ENCODE results near the gene LRRC18.
A peak's percentile ranks its signal among the peaks of the same experiment; 100 is the strongest.

Gene LRRC18

DNA sequence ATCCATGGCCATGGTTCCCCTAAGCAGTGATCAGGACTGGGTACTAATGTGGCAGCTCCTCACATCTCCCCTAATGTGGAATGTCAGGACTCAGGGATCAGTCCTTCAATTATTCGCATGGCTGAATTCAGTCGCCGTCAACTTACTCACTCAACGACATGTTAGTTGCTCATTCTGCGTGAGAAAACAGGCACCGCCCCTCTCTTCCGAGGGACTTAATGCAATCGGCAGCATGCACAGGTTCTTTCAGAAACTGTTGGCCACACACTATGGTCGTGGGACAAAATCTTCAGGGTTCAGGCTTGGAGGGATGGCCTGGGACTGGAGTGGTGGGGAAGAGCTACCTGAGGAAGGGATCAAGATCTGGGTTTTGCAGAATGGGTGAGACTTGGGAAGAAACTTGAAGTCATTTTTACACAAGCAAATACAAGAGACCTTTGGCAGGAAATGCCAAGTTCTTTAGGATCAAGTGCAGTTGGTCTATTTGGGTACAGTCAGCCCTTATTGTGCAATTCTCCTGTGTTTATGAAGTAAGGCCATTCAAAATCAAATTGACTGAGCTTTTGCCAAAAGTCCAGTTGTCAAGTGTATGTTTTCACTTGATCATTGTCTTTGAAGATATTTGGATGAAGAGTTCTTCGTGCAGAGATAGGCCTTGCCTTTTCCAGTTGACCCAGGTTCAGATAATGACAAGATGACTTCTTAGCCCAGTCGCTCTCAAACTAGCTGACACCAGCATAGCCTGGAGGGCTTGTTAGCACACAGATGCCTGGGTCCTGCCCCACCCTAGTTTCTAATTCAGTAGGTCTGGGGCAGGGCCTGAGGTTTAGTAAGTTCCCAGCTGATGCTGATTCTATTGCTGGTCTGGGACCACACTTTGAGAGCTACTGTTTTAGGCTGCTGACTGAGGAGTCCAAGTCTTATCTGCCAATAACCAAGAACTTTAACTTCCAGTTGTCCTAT lies 48.5 kb downstream of the LRRC18 start:
- Mint-ChIP-seq H3K9me3 (no peaks in the 10 kb centered on the region), H3K27ac (no peak overlapping the region), H3K4me1 (no peaks in the 10 kb centered on the region), H3K27me3 (no peaks in the 10 kb centered on the region), H3K4me3 (no peak overlapping the region), H3K36me3 (no peaks in the 10 kb centered on the region)
- CTCF ChIA-PET: no interaction called here
- no peak for DNase-seq

DNA sequence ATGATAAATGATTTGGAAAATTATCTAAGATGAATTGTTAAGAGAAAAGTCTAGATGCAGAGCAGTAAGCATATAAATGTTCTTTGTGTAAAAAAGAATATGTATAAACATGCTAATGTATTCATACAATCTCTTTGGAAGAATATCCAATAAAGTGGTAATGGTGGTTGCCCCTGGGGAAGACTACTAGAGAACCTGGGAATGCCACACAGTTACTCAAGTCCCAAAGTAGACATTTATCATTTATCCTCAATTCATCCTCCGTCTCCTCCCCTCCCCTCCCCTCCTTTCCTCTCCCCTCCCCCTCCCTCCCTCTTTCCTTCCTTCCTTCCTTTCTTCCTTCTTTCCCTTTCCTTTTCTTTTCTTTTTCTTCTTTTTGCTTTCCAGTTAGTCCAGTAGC lies 51.7 kb downstream of the LRRC18 start:
- no peaks in the 10 kb centered on the region for H3K27me3 Mint-ChIP-seq
- DNase-seq: no peak
- no peaks in the 10 kb centered on the region for H3K36me3 Mint-ChIP-seq
- no peaks in the 10 kb centered on the region for H3K4me1 Mint-ChIP-seq
- H3K27ac Mint-ChIP-seq: no peak overlapping the region
- CTCF ChIA-PET: no interaction called here
- H3K4me3 Mint-ChIP-seq: no peak overlapping the region
- no peaks in the 10 kb centered on the region for H3K9me3 Mint-ChIP-seq

DNA sequence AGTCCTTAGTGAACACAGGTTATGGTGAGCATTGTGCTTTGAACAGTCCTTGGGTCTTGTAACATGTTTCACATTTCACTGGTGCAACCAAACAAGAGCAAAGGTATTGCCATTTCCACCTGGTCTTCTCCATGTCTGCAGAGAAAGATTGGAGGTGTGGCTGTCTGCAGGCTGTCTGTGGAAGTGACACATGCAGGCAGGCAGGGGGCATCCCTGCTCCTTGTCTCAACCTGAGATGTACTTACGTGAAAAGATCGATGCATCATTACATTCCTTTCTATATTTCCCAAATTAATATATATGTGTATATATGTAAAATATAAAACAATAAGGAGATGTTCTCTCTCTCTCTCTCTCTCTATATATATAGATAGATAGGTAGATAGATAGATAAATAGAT lies 54.3 kb downstream of the LRRC18 start:
- no peaks in the 10 kb centered on the region for H3K27me3 Mint-ChIP-seq

DNA sequence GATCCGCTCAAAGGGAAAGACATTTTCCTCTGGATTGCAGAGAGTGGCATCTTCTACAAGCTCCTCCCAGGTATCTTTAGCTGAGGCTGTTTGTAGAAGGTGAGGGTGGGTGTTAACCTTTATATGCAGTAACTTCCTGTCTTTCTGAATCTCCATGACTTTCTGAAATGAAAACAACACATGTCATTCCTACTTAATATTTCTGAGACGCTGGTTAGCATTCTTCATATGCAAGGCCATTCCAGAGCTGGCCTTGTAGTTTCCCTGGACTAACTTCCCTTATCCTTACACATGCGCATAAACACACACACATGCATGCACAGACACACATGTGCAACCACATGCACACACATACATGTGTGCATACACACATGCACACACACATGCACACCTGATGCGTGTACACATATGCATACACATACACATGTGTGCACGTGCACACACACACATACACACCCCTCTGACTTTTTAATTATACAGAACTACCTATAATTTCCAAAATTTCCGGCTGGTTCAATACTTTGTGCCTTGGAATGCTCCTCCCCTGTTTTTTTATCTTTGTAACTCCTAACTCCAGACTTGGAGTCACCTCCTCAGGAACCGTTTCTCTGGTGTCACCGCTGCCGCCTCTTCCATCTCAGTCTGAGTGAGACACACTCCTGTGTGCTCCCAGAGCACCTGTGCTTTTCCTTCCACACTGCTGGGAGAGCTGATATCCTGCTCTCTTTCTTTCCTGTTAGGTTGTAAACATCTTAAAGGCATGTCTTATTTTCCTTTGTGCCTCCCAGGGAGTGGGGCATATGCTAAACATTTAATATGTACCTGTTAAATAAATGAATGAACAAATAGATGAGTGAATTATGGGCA lies 55.2 kb downstream of the LRRC18 start:
- DNase-seq: no peak
- CTCF ChIA-PET: no interaction called here
- H3K4me1 Mint-ChIP-seq: no peaks in the 10 kb centered on the region
- no peaks in the 10 kb centered on the region for H3K9me3 Mint-ChIP-seq
- no peaks in the 10 kb centered on the region for H3K27me3 Mint-ChIP-seq
- no peak overlapping the region for H3K4me3 Mint-ChIP-seq
- H3K27ac Mint-ChIP-seq: no peak overlapping the region
- H3K36me3 Mint-ChIP-seq: no peaks in the 10 kb centered on the region

More for the DNA sequence above, 54.3 kb downstream of the LRRC18 start:
- Mint-ChIP-seq H3K4me3 (no peak overlapping the region), H3K27ac (no peak overlapping the region), H3K36me3 (no peaks in the 10 kb centered on the region), H3K9me3 (no peaks in the 10 kb centered on the region), H3K4me1 (no peaks in the 10 kb centered on the region)
- CTCF ChIA-PET: no interaction called here
- DNase-seq: no peak

DNA sequence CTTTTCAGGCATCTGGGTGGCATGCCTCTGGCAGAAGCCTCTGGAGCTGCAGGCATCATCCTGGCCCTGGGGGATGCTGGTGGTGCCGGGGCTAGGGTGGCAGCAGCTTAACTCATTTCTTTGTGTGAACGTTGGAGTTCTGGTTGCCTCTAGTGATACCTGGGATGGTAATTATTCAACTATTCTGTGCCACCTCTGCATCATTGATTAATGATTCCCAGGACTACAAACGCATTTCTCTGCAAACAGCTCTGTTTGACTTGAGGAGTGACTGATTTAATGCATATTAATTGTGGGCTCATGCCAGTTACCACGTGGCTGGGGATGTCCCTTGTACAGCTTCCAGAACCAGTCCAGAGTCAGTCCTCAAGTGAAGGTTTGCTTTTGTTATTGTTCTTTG lies 55.9 kb downstream of the LRRC18 start:
- CTCF ChIA-PET: no interaction called here
- DNase-seq: no peak
- Mint-ChIP-seq H3K4me1 (no peaks in the 10 kb centered on the region), H3K9me3 (no peaks in the 10 kb centered on the region), H3K27me3 (no peaks in the 10 kb centered on the region), H3K27ac (no peak overlapping the region), H3K4me3 (no peak overlapping the region), H3K36me3 (no peaks in the 10 kb centered on the region)

DNA sequence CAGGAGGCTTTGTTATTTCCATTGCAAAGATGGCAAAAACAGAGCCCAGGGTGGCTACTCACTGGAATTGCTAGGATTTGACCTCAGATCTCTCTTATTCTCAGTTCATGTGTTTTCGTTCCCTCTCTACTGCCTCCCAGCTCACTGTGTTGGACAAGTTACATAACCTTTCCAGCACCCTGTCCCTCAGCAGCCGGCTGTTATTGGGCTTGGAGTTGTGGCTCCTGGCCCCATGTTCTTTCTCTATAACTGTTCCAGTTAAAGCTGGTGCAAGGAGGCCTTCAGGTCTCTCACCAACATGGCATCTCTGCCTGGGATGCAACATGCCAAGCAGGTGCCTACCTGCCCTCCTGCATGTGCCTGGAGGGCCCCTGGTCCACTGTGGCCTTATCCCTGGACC lies 56.8 kb downstream of the LRRC18 start:
- Mint-ChIP-seq H3K4me3 (no peak overlapping the region), H3K4me1 (no peaks in the 10 kb centered on the region), H3K9me3 (no peaks in the 10 kb centered on the region), H3K27ac (no peak overlapping the region), H3K36me3 (no peaks in the 10 kb centered on the region), H3K27me3 (no peaks in the 10 kb centered on the region)
- CTCF ChIA-PET: no interaction called here
- no peak for DNase-seq

DNA sequence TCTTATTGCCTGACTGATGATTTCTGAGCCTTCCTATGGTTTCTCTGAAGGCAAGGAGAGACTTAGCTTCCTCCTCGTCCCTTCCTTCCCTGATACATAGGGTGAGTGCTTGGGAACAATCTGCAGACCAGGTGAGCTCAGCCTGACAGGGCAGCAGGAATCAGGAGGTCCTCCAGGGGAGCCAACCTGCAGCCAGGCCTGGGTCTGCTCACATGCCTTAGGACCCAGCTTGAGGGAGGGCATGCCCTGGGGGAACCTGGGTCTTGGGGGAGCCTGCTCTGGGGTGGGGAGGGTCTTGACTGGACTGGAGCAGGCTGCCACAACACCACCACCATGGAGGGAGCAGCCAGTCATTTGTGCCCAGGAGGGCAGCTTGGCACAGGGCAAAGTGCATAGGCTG lies 57.7 kb downstream of the LRRC18 start:
- Mint-ChIP-seq H3K27me3 (no peaks in the 10 kb centered on the region), H3K27ac (no peak overlapping the region), H3K4me1 (no peaks in the 10 kb centered on the region), H3K9me3 (no peaks in the 10 kb centered on the region), H3K4me3 (no peak overlapping the region), H3K36me3 (no peaks in the 10 kb centered on the region)
- CTCF ChIA-PET: no interaction called here
- no peak for DNase-seq

DNA sequence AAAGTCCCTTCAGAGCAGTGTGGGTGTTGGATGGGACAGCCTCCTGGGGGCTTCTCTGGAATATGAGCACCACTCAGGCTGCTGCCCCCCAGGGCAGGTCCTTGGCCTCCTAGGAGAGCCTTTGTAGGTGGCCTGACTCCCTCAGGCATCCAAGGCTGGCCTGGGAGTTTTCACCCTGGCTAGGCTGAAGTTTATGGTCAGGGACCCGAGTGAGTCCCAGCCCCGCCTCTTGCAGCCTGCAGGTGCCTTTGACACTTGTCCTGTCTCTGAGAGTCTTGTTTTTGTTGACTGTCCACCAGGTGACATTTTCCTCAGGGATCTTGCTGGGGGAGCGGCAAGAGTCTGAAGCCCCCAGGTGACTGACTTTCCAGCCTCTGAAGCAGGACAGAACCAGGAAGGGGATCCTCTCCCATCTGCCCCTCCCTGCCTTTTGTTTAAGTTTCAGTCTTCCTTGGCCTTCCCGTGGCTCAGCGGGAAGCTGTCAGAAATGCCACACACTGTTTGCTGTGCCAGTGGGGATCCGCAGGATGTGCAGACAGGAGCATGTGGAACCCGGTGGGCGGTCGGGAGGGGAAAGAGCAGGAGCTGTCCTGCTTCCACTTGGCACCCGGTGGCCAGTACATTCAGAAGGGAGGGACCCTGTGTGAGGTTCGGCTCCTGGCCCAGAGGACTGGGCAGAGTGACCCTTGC lies 59.5 kb downstream of the LRRC18 start:
- Mint-ChIP-seq H3K27me3 (no peaks in the 10 kb centered on the region), H3K27ac (no peak overlapping the region), H3K4me1 (no peaks in the 10 kb centered on the region), H3K4me3 (no peak overlapping the region), H3K36me3 (no peaks in the 10 kb centered on the region), H3K9me3 (no peaks in the 10 kb centered on the region)
- no peak for DNase-seq
- CTCF ChIA-PET: no interaction called here

DNA sequence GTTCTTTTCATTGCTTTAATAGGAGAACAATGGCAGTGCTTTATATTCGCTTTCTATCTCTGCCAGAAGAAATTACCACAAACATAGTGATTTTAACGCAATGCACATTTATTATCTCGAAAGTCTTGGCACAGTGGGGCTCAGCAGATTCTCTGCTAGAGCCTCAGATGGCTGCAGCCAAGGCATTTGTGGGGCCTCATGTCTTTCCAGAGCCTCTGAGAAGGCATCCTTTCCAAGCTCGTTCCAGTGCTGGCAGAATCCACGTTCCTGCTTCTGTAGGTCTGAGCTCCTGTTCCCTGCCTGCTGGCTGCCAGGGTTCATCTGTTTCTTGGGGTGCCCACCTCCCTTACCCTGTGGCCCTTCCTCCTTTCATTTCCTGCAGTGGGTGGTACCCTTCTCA lies 60.2 kb downstream of the LRRC18 start:
- H3K4me1 Mint-ChIP-seq: no peaks in the 10 kb centered on the region
- CTCF ChIA-PET: no interaction called here
- no peaks in the 10 kb centered on the region for H3K27me3 Mint-ChIP-seq
- H3K36me3 Mint-ChIP-seq: no peaks in the 10 kb centered on the region
- no peak for DNase-seq
- H3K27ac Mint-ChIP-seq: no peak overlapping the region
- H3K4me3 Mint-ChIP-seq: no peak overlapping the region
- H3K9me3 Mint-ChIP-seq: no peaks in the 10 kb centered on the region

DNA sequence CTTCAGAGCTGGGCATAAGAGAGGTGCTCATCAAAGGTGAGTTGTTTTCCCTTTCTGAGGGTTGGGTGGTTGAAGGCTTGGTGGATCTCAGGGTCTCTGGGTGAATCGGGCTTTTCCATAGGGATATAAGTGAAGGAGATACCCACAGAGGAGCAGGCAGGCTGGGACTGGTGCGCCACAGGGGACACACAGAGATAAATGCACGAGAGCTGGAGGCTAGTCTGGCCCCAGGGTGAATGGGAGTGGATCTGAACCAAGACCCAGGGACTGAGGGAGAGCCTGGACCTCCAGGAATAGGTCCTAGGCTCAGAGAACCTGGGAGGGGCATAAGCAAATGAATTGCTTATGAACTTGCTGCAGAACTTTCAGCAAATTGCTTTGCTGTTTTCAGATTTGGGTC lies 61.5 kb downstream of the LRRC18 start:
- Mint-ChIP-seq H3K27me3 (peaks cover 5% of the 10 kb centered on the region), H3K36me3 (no peaks in the 10 kb centered on the region), H3K9me3 (no peaks in the 10 kb centered on the region), H3K4me1 (no peaks in the 10 kb centered on the region), H3K4me3 (no peak overlapping the region), H3K27ac (no peak overlapping the region)
- DNase-seq: no peak
- CTCF ChIA-PET: no interaction called here

DNA sequence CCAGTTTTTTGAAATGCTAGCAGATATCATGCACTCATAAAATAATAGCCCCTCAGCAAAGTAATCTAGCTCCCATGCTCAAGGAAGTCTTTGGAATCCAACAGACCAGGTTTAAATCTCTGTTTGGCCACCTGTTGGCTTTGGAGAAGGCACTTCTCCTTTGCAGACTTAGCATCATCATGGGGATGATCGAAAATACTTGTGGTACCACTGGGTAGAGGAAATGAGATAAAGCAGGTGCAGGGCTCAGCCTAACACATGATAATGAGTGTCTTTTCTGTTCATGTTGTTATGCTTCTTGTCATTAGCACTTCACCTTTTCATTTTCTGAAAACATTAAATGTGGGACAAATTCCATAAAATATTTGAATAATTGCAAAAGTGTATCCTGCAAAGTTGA lies 67.4 kb downstream of the LRRC18 start:
- H3K27me3 Mint-ChIP-seq: peaks cover 5% of the 10 kb centered on the region
- H3K27ac Mint-ChIP-seq: peak overlapping the region; percentile 33
- H3K9me3 Mint-ChIP-seq: no peaks in the 10 kb centered on the region
- DNase-seq: no peak
- H3K36me3 Mint-ChIP-seq: no peaks in the 10 kb centered on the region
- H3K4me1 Mint-ChIP-seq: no peaks in the 10 kb centered on the region
- CTCF ChIA-PET: no interaction called here
- H3K4me3 Mint-ChIP-seq: no peak overlapping the region
